ENCODE measurements around the gene SLC9A8.

The SLC9A8 gene

DNA sequence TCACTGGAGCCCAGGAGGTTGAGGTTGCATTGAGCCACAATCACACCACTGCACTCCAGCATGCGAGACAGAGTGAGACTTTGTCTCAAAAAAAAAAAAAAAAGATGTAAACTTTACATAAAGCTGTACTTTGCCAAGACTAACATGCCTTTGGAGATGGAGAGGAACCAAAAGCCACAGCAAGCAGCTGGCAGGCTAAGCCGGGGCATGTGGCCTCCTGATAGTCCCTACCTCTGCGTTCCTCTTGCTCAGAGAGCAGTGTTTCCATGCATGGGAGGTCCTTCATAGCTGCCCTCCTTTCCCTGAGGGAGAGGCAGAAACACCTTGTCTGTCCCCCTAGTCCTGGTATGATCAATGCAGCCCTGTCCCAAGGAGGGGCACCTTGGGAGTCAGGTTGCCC, 67.5 kb downstream of the SLC9A8 start:
- DNase-seq (ENCODE audit: insufficient read length, low spot score), result no peak
- FAIRE-seq, result no peak
- no peak for TF ChIP-seq POLR2A (IDR thresholded peaks at IDR 0.05; ENCODE audit: low read depth, low read length)

- TF ChIP-seq POLR2A (IDR thresholded peaks at IDR 0.05; ENCODE audit: low read depth, low read length), result no peak
- no peak for DNase-seq (ENCODE audit: insufficient read length, low spot score)
- no peak for FAIRE-seq
These were observed 68.3 kb downstream of the SLC9A8 start for GRCh38 chr20:49880724-49881445.

GRCh38 chr20:49882171-49882970, 69.7 kb downstream of the SLC9A8 start:
- FAIRE-seq, result no peak
- TF ChIP-seq POLR2A (IDR thresholded peaks at IDR 0.05; ENCODE audit: low read depth, low read length), result no peak
- DNase-seq (ENCODE audit: insufficient read length, low spot score), result no peak

GRCh38 chr20:49883246-49883802, 70.7 kb downstream of the SLC9A8 start:
- no peak for DNase-seq (ENCODE audit: insufficient read length, low spot score)
- FAIRE-seq, result no peak
- no peak for TF ChIP-seq POLR2A (IDR thresholded peaks at IDR 0.05; ENCODE audit: low read depth, low read length)

GRCh38 chr20:49885558-49886332, 73.1 kb downstream of the SLC9A8 start:
- no peak for DNase-seq (ENCODE audit: insufficient read length, low spot score)
- FAIRE-seq, result no peak
- no peak for TF ChIP-seq POLR2A (IDR thresholded peaks at IDR 0.05; ENCODE audit: low read depth, low read length)

- FAIRE-seq (no peak), DNase-seq (ENCODE audit: insufficient read length, low spot score) (no peak)
- TF ChIP-seq POLR2A (IDR thresholded peaks at IDR 0.05; ENCODE audit: low read depth, low read length), result no peak
These were observed 74.1 kb downstream of the SLC9A8 start for GRCh38 chr20:49886571-49887213.

DNA sequence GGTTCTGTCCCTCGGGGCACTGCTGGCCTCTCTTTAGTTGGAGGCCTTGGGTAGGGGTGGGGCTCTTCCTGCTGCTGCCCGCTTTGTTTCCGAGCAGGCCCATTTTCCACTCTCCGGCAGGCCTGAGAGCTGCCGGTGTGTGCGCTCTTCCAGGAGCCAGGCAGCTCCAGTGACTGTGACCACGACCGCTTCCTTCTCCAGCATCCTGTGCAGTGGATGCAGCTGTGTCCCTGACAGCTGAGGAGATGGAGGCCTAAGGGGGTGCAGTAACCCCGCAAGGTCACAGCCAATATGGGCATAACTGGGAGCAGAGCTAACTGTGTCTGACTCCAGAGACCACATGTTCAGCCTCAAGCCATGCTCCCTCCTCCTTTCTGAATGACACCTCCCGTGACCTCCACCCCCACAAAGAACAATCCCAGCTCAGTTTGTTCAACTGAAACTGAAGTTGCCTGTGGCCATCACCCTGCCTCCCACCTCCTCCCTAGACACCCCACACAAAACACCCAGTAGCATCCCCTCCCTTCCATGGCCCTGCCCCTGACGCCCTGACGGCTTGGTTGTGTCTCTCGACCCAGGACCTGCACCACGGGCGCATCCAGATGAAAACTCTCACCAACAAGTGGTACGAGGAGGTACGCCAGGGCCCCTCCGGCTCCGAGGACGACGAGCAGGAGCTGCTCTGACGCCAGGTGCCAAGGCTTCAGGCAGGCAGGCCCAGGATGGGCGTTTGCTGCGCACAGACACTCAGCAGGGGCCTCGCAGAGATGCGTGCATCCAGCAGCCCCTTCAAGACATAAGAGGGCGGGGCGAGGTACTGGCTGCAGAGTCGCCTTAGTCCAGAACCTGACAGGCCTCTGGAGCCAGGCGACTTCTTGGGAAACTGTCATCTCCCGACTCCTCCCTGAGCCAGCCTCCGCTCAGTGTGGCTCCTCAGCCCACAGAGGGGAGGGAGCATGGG, 74.9 kb downstream of the SLC9A8 start:
- FAIRE-seq (no peak), DNase-seq (ENCODE audit: insufficient read length, low spot score) (no peak)
- TF ChIP-seq POLR2A (IDR thresholded peaks at IDR 0.05; ENCODE audit: low read depth, low read length), result no peak

DNA sequence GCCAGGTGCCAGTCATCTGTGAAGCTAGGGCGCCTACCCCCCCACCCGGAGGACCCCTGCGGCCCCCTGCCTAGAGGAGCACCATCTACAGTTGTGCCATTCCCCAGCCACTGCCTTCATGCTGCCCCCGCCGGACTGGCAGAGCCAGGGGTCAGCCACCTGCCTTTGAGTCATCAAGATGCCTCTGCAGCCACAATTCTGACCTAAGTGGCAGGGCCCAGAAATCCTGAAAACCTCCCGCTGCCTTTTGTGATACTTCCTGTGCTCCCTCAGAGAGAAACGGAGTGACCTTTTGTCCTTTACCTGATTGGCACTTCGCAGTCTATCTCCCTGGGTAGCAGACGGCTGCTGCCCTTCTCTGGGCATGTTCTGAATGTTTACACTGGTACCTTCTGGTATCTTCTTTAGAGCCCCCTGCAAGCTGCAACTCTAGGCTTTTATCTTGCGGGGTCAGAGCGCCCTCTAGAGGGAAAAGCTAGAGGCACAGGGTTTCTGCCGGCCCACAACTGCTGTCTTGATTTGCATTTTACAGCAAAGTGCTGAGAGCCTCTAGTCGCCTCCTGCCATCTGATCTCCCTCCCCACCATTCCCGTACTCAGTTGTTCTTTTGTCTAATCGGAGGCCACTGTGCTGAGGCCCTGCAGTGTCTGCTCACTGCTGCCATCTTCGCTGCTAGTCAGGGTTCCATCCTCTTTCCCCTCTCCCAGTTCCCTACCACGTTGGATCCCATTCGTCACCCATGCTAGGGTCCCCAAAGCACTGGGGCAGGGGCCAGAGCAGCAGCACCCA, 75.8 kb downstream of the SLC9A8 start:
- DNase-seq (ENCODE audit: insufficient read length, low spot score) (peak; percentile 93), FAIRE-seq (no peak)
- no peak for TF ChIP-seq POLR2A (IDR thresholded peaks at IDR 0.05; ENCODE audit: low read depth, low read length)

DNA sequence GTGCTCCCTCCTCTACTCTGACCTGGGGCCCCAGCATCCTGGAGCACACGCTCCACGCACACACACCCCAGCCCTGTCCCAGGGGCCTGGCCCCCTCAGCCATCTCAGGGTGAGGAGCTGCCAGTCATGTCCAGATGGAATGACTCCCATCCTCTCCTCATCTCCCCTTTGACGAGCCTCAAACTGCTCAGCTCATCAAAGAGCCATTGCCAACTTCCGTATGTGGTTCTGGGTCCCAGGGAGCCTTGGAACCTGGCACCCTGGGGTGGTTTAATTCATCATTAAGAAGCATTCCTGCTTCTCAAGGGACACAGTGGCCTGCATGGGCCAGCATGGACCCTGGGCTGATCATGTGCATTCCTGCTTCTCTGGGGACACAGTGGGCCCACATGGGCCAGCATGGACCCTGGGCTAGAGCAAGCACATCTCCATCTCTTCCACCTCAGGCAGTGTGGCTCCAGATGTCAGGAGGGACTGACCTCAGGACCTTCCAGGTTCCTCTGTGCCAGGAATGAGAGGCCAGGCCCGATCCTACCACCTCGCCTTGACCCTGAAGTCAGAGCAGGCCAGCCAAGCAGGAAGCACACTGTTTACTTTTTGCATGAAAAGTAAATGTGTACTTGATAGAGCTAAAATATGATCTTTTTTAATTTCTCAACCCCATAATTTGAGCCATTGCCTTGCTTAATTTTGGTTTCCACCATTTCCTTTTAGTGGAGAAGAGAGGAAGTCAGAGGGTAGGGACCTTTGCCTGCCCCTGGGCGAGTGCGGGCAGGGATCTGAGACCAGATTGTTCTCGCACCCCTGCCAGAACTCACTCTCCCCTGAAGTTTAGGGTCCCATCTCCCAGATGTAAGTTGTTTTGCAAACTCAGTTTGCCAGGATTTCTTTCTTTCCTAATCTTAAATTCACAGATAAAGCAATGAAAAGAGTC, 76.6 kb downstream of the SLC9A8 start:
- no peak for TF ChIP-seq POLR2A (IDR thresholded peaks at IDR 0.05; ENCODE audit: low read depth, low read length)
- DNase-seq (ENCODE audit: insufficient read length, low spot score), result no peak
- FAIRE-seq, result no peak

DNA sequence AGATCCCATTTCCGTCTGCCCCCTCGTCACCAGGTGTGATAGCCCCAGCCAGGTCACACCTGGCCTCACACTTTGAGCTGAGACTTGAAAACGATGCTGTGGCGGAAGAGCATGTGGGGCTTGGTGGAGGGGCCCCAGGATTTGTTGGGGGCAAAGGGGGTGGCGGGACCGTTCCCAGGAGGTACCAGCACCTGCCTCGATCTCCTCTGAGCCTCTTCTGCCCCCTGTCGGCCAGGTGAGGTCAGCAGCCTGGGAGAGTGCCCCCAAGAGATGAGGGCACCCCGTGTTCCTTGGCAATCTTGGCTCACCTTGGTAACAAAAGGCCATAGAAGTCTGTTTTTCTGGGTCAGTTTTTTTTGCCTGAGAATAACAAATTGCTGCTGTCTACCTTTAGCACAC, 77.3 kb downstream of the SLC9A8 start:
- no peak for TF ChIP-seq POLR2A (IDR thresholded peaks at IDR 0.05; ENCODE audit: low read depth, low read length)
- DNase-seq (ENCODE audit: insufficient read length, low spot score) (no peak), FAIRE-seq (no peak)

Measured in H54 (cell line).